Naive thymus-derived CD4-positive, alpha-beta T cell (primary cell): Measurements from ENCODE around the gene PSD4. TPM values are rescaled to one million over a fixed set of nuclear protein-coding genes. Genes with fewer than 3 reads are reported as not detected.

ENCODE experiments used
- ATAC-seq: fragments of 150-1000 bp; cut with Tn5 transposase; 2 replicates; pipeline ENCODE4 v1.10.0; 2021; ENCODE audit warnings: mild to moderate bottlenecking, moderate library complexity
- CTCF ChIA-PET: fragments of 350-600 bp; sonication (Branson Sonifier 250); formaldehyde crosslinking; loops from one replicate; lab custom pipeline; 2021; ENCODE audit warnings: antibody characterized with exemption; lab: Charles Lee
- POLR2A ChIA-PET: fragments of 350-600 bp; sonication (Branson Sonifier 250); formaldehyde crosslinking; loops from one replicate; lab custom pipeline; 2021; ENCODE audit warnings: antibody characterized with exemption, inconsistent platforms; lab: Charles Lee
- DNase-seq, 9 donors: peaks; one replicate each; pipeline versions ENCODE4 v3.0.0 to v3.0.0-alpha.2; 2020 to 2022; ENCODE audit warnings: mixed read lengths in 1 of 9
- H3K27ac ChIP-seq: one replicate; pipeline ENCODE4 v1.7.0; 2013; ENCODE audit warnings: mild to moderate bottlenecking, low read depth, low read length, moderate library complexity
- H3K27me3 ChIP-seq, 2 donors: one replicate each; pipeline ENCODE4 v1.7.0; 2013; ENCODE audit warnings: low read length in 2 of 2, mild to moderate bottlenecking in 2 of 2, moderate library complexity in 2 of 2; ENCODE audit not compliant: control insufficient read depth in 2 of 2, insufficient read depth in 2 of 2
- H3K36me3 ChIP-seq, 3 experiments: 1 replicate in 2 of 3; 2 replicates in 1 of 3; pipeline ENCODE4 v1.7.0; 2013; ENCODE audit warnings: low read length in 3 of 3, mild to moderate bottlenecking in 3 of 3, moderate library complexity in 1 of 3; ENCODE audit not compliant: insufficient read depth in 3 of 3, control insufficient read depth in 2 of 3
- H3K4me1 ChIP-seq, 2 donors: one replicate each; pipeline ENCODE4 v1.7.0; 2013; ENCODE audit warnings: low read length in 2 of 2, mild to moderate bottlenecking in 2 of 2, moderate library complexity in 1 of 2; ENCODE audit not compliant: control insufficient read depth in 2 of 2, insufficient read depth in 2 of 2
- H3K4me3 ChIP-seq: 2 replicates; pipeline ENCODE4 v1.7.0; 2013; ENCODE audit warnings: mild to moderate bottlenecking, low read length
- H3K9me3 ChIP-seq, 3 experiments: 1 replicate in 2 of 3; 2 replicates in 1 of 3; pipeline ENCODE4 v1.7.0; 2013; ENCODE audit warnings: low read length in 3 of 3; ENCODE audit not compliant: control insufficient read depth in 2 of 3
- H3K27ac Mint-ChIP-seq, 9 donors: one replicate each; pipeline ENCODE4 v1.8.0; 2020 to 2022; ENCODE audit warnings: mixed read lengths in 9 of 9, mild to moderate bottlenecking in 8 of 9, moderate library complexity in 5 of 9, inconsistent platforms in 2 of 9
- H3K27me3 Mint-ChIP-seq, 5 donors: one replicate each; pipeline ENCODE4 v1.8.0; 2021 to 2022; ENCODE audit warnings: mixed read lengths in 5 of 5, mild to moderate bottlenecking in 1 of 5
- H3K36me3 Mint-ChIP-seq, 5 donors: one replicate each; pipeline ENCODE4 v1.8.0; 2020 to 2022; ENCODE audit warnings: mixed read lengths in 5 of 5, mild to moderate bottlenecking in 3 of 5, inconsistent platforms in 1 of 5
- H3K4me1 Mint-ChIP-seq, 7 donors: one replicate each; pipeline ENCODE4 v1.8.0; 2020 to 2022; ENCODE audit warnings: mixed read lengths in 7 of 7, mild to moderate bottlenecking in 3 of 7, inconsistent platforms in 1 of 7
- H3K4me3 Mint-ChIP-seq, 10 donors: one replicate each; pipeline ENCODE4 v1.8.0; 2020 to 2022; ENCODE audit warnings: mild to moderate bottlenecking in 10 of 10, mixed read lengths in 10 of 10, moderate library complexity in 6 of 10, inconsistent platforms in 2 of 10
- H3K9me3 Mint-ChIP-seq, 11 donors: one replicate each; pipeline ENCODE4 v1.8.0; 2020 to 2022; ENCODE audit warnings: mixed read lengths in 11 of 11, mild to moderate bottlenecking in 4 of 11, inconsistent platforms in 1 of 11, moderate library complexity in 1 of 11
- intact Hi-C, 2 donors: fragments of 100-400 bp; cut with micrococcal nuclease; formaldehyde crosslinking; loops; one replicate each; pipeline ENCODE4 v1.15.1; 2023
- polyA plus RNA-seq, 2 donors: library from polyadenylated mRNA; unstranded; fragments of 300-500 nt; fragmentation: Illumina TruSeq; gene quantifications; one replicate each; pipeline ENCODE4 v1.2.3, GENCODE V29; 2021
- total RNA-seq, 6 experiments: library from RNA in 5 of 6; stranded (reverse) in 5 of 6; gene quantifications; 1 replicate in 5 of 6; 2 replicates in 1 of 6; pipeline ENCODE4 v1.2.3 and lab custom pipeline; 2021 to 2026

Gene PSD4
- total RNA-seq (100 to 1,000 TPM in 4 of 5 experiments, 10 to 100 TPM in 1; 96.4 to 399 (median 167) TPM), polyA plus RNA-seq (10 to 100 TPM; 28.0 to 50.4 TPM), total RNA-seq (lab: John Stamatoyannopoulos, UW) (493 reads per million, percentile 98 among the genes with 10 or more reads in this experiment)

- Histone ChIP-seq H3K4me3 (peak within 1 kb of the TSS; percentile 80), H3K27ac (peak within 1 kb of the TSS; percentile 92), H3K9me3 (no peaks in the 10 kb centered on the region), H3K27me3 (no peaks in the 10 kb centered on the region), H3K4me1 (peaks cover 67 to 68% of the 10 kb centered on the region in 2 donors), H3K36me3 (peaks cover 0 to 6% (median 4%) of the 10 kb centered on the region in 3 experiments)
- Mint-ChIP-seq H3K27me3 (peaks cover 0 to 5% (median 0%) of the 10 kb centered on the region in 5 donors), H3K27ac (peak within 1 kb of the TSS; percentile 89 to 98 (median 93)), H3K9me3 (peaks cover 0 to 5% (median 0%) of the 10 kb centered on the region in 11 donors), H3K4me3 (peak within 1 kb of the TSS; percentile 87 to 99 (median 94)), H3K36me3 (peaks cover 7 to 61% (median 18%) of the 10 kb centered on the region in 5 donors), H3K4me1 (peaks cover 58 to 84% (median 72%) of the 10 kb centered on the region in 7 donors)
- intact Hi-C loops: loop anchor here (1.0 to 10.0 kb wide), 10 partner anchors 8 to 1119 kb away; partner anchors contain the start of genes CKAP2L (in 1 of the 2), SLC20A1 (in 1 of the 2) and TMEM87B (in 1 of the 2)
- DNase-seq (peak; percentile 61 to 92 (median 90)), ATAC-seq (peak; percentile 88)
- POLR2A ChIA-PET: interaction anchor here (0.7 to 12.9 kb wide), 16 partner anchors 9 to 189 kb away, joined by 3 to 172 read pairs (median 6); no protein-coding TSS in a partner anchor
- CTCF ChIA-PET: interaction anchor here (0.5 to 7.9 kb wide), 12 partner anchors 8 to 216 kb away, joined by 3 to 80 read pairs (median 5); no protein-coding TSS in a partner anchor
Measured at GRCh38 chr2:113173542-113174375, at the start of gene PSD4. TSS of gene PSD4 (plus strand) at chr2:113173971. CDS start at chr2:113182457, 8,486 bp downstream.

- DNase-seq (no peak), ATAC-seq (peak; percentile 53)
- ChIA-PET POLR2A (no interaction called here), CTCF (no interaction called here)
- intact Hi-C loops: no loop called here
- Histone ChIP-seq H3K4me1 (no peaks in the 10 kb centered on the region), H3K27me3 (no peaks in the 10 kb centered on the region), H3K27ac (no peak overlapping the region), H3K36me3 (no peaks in the 10 kb centered on the region), H3K9me3 (no peaks in the 10 kb centered on the region), H3K4me3 (no peak overlapping the region)
- peak overlapping the region in 1 of 9 donors; percentile 38 for H3K27ac Mint-ChIP-seq
- H3K4me3 Mint-ChIP-seq: peak overlapping the region in 2 of 10 donors; percentile 7 to 18
- peaks cover 0 to 4% (median 0%) of the 10 kb centered on the region in 11 donors for H3K9me3 Mint-ChIP-seq
- peaks cover 0 to 14% (median 0%) of the 10 kb centered on the region in 5 donors for H3K27me3 Mint-ChIP-seq
- peaks cover 0 to 25% (median 5%) of the 10 kb centered on the region in 7 donors for H3K4me1 Mint-ChIP-seq
- H3K36me3 Mint-ChIP-seq: peaks cover 0 to 2% (median 0%) of the 10 kb centered on the region in 5 donors
Measured at GRCh38 chr2:113124181-113124961, 49.4 kb upstream of the PSD4 start.

- Mint-ChIP-seq H3K4me1 (peaks cover 0 to 25% (median 5%) of the 10 kb centered on the region in 7 donors), H3K27ac (peak overlapping the region in 1 of 9 donors; percentile 60), H3K27me3 (peaks cover 0 to 8% (median 0%) of the 10 kb centered on the region in 5 donors), H3K9me3 (peaks cover 0 to 4% (median 0%) of the 10 kb centered on the region in 11 donors), H3K36me3 (peaks cover 0 to 2% (median 0%) of the 10 kb centered on the region in 5 donors), H3K4me3 (no peak overlapping the region)
- H3K27me3 ChIP-seq: no peaks in the 10 kb centered on the region
- H3K4me1 ChIP-seq: no peaks in the 10 kb centered on the region
- no peaks in the 10 kb centered on the region for H3K36me3 ChIP-seq
- no peak overlapping the region for H3K27ac ChIP-seq
- H3K9me3 ChIP-seq: no peaks in the 10 kb centered on the region
- POLR2A ChIA-PET: no interaction called here
- H3K4me3 ChIP-seq: no peak overlapping the region
- CTCF ChIA-PET: interaction anchor here (0.7 kb wide), 1 partner anchor 12 kb away, joined by 3 read pairs; no protein-coding TSS in a partner anchor
- ATAC-seq (no peak), DNase-seq (no peak)
- intact Hi-C loops: no loop called here
Measured at GRCh38 chr2:113124984-113125855, 48.6 kb upstream of the PSD4 start.

GRCh38 chr2:113126845-113127645 lies 46.7 kb upstream of the PSD4 start, which contains the start of gene IL1RN:
TSS of gene IL1RN (plus strand) at chr2:113127598. CDS start at chr2:113127625, 27 bp downstream.
- peaks cover 0 to 3% (median 0%) of the 10 kb centered on the region in 11 donors for H3K9me3 Mint-ChIP-seq

More at GRCh38 chr2:113126845-113127645, 46.7 kb upstream of the PSD4 start, which contains the start of gene IL1RN:
- Histone ChIP-seq H3K4me3 (no peak within 1 kb of the TSS), H3K27me3 (no peaks in the 10 kb centered on the region), H3K4me1 (no peaks in the 10 kb centered on the region), H3K36me3 (no peaks in the 10 kb centered on the region), H3K27ac (no peak within 1 kb of the TSS), H3K9me3 (no peaks in the 10 kb centered on the region)
- intact Hi-C loops: no loop called here
- H3K4me3 Mint-ChIP-seq: peak within 1 kb of the TSS in 1 of 10 donors; percentile 63
- no peaks in the 10 kb centered on the region for H3K36me3 Mint-ChIP-seq
- H3K4me1 Mint-ChIP-seq: peaks cover 0 to 19% (median 5%) of the 10 kb centered on the region in 7 donors
- CTCF ChIA-PET: no interaction called here
- peaks cover 0 to 4% (median 0%) of the 10 kb centered on the region in 5 donors for H3K27me3 Mint-ChIP-seq
- POLR2A ChIA-PET: no interaction called here
- no peak within 1 kb of the TSS for H3K27ac Mint-ChIP-seq
- peak; percentile 72 for ATAC-seq
- DNase-seq: no peak
